Middle frontal gyrus (tissue), 1 donor: ENCODE results near the gene LMO3.

ENCODE experiments used
- DNase-seq: peaks from one replicate; pipeline ENCODE4 v3.0.0-alpha.2; 2015; ENCODE audit warnings: low spot score; ENCODE audit errors: extremely low spot score

LMO3 gene

DNA sequence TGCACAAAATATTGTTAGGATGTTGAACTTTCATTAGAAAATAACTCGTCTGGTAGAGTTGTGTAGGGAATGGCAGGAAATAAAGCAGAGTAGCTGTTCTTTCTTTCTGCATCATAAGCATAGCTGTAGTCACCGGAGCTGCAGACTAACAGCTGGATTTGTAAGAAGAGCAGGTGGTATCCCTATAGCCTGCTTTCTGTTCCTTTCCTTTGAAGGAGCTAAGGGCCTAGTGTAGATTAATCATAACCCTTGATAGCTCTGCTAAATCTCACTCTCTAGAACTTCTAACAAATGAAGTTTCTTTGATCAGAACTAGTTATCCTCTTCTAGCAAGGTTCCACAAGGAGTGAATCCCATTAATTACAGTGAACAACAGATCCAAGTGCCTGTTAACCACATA is 3.5 kb downstream of the LMO3 start:
- DNase-seq: no peak

DNA sequence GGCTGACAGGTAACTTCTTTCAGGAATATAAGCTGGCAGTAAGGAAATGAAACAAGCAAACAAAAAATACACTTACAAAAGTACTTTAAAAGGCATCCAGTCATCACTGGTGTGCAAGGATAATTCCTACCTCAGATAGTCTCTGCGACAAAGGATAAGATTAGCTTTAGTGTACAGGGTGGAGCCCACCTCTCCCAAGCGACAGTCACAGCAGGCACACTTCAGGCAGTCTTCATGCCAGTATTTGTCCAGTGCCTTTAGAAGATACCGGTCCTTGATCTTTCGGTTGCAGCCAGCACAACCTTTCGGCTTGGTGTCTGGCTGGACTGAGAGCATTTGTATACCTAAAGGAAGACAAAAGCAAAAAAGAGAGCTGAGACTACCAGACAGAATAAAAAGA is 5.4 kb downstream of the LMO3 start:
- no peak for DNase-seq

DNA sequence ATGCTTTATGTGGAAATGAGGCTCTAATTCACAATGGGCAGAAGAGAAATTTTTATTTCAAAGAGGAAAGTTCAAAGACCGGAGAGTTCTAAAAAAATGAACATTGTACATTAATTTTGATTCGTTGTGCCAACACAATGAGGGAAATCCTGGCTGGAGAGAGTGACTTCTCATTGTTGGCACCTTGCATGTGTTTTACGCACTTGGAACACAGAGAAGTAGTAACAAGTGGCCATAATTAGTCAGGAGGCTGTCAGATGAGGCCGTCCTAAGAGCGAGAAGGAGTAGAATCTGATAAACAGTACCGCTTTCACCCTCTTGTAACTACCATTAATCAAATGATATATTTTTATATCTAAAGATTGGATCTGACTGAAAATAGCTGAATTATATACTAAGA is 6.9 kb downstream of the LMO3 start:
- DNase-seq: no peak

DNA sequence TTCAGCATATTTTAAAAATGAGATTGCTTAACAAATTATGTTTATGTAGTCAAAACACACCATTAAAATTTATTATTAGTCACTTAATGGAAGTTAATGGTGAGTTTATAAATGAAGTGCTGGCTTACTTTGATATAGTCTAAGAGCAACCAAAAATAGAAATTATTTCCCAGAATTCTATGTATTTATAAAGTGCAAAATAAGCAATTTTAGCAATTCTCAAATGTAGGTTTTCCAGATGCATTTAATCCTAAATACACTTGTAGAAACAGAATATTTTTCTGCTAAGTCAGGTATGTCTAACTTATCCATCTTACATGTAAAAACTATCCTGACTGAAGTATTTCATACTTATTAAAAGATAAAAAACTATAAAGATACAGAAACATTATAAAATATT is 11.2 kb downstream of the LMO3 start:
- no peak for DNase-seq

DNA sequence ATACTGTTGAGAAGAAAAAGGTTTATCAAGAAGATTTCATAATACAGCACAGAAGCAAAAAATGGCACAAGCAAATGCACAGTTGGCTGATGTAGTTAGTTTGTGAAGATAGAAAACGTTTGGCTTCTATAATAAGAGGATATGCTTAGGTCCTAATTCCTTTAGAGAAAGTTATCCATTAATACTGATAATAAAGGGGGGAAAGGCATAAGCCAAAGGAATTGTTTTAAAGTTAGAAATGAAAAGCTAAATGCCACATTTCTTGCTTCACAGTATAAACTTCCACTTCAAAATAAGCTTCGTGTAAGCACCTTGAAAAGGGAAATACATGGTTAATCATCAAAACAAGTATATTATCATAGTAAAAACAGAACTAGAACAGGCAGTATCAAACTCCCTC is 12.4 kb downstream of the LMO3 start:
- no peak for DNase-seq

DNA sequence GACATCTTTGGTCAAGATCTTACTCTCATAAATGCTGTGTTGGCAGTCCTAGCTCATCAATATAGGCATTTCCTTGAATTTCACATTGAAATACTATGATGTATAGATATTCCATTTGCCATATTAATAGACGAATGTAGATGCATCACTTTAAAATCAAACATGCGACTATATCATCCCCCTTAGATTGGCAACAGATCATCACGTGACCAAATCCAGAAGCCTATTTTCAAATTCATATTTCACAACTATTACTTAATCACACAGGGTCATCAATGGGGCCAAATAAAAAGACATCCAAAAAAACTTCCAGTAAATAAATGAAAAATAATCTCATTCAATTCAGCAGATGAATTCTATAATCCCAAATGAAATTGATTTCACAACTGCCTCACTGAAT is 15.3 kb downstream of the LMO3 start:
- no peak for DNase-seq

DNA sequence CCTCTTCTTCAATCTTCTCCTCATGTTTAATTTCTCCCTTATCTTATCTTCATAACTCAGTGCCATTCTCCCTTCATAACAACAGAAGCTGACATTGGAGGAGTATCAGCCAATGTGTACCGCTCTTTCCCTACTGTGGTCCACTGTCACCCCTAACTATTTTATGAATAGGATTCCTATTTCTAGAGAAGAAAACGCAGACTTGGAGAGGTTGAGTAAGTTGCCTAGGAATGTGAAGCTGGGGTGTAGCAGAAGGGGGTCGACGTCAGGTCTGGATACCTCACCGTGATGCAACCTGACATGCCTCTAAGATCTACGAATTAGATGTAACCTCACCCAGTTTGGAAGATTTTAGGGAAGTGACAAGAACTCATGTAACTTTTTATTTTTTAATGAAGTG is 17.1 kb downstream of the LMO3 start:
- no peak for DNase-seq

DNA sequence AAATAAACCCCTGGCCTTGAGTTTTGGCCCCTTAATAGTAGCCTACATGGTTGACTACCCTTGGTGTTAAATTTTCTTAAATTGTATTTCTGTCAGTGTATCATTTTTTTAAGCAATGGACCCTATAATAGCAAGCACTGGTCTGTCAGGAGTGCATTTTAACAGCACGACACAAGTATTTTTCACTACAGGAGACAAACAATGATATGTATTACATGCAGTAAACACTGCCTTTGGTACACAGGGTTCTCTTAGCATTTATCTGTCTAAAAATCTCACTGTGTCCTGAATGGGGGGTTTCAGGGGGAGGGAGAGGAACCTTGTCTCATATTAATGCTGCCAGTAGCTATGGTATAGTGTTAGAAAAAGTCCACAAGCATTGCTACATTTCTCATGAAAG is 18.4 kb downstream of the LMO3 start:
- no peak for DNase-seq

DNA sequence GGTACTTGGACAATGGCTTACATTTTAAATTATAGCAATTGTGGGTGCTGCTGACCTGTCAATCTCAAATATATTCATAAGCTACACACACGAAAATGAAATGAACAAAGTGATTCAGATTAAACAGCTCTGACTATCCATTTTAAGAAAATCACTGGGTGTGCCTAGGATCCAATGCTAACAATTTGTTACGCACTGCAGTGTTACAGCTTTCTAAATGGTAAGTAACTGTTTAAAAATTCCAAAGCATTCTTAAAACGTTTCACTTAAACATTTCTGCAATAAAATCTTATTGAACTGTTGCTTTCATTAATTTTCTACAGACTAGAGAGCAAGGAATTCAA is 18.9 kb downstream of the LMO3 start:
- DNase-seq: no peak

DNA sequence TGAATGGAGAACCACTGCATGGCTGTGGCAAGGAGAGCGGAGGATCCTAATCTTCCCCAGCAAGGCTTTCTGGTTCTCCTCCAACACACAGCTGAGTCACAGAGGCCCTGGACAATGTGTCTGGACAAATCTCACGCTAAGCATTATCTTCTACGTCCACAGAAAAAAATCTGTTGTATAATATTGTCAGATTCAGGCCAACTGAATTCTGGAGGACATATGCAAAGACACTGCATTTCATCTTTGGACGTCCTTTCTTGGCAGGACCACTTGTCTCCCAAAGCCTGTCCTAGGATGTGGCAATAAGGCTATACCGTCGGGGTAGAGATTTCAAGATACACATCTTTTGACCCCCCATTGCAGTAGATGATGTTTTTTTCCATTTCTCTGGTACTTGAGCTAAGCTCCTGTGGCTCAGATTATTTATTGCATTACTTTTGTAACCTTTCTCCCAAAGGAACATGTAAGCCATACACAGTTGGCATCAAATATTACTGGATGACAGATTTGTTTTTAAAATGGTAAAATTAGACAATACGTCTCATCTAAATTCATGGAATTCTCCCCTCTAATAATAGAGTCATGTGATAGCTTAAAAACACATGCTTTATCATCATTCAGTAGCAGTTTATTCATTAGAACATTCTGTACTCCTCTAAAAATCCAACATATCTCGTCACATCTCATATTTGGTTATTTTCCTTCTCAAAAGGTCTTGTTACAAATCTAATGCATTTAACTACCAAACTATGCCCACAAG is 19.4 kb downstream of the LMO3 start:
- no peak for DNase-seq

DNA sequence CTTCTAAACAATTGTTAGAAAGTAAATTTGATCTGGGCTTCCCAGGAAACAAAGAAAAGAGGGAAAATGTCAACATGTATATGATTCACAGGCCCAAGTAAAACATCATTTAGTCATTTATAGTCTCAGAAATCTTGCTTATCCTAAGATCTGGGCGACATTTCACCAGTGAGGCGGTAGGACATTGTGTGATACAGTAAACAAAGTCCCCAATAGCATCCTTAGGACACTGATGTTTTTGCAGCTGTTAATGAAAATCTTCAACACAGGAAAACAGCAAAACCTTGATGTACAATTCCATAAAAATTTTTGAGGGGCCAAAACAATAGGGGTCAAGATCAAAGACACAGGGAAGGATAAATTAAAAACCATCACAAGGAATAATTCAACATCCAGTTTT is 20.2 kb downstream of the LMO3 start:
- DNase-seq: no peak

DNA sequence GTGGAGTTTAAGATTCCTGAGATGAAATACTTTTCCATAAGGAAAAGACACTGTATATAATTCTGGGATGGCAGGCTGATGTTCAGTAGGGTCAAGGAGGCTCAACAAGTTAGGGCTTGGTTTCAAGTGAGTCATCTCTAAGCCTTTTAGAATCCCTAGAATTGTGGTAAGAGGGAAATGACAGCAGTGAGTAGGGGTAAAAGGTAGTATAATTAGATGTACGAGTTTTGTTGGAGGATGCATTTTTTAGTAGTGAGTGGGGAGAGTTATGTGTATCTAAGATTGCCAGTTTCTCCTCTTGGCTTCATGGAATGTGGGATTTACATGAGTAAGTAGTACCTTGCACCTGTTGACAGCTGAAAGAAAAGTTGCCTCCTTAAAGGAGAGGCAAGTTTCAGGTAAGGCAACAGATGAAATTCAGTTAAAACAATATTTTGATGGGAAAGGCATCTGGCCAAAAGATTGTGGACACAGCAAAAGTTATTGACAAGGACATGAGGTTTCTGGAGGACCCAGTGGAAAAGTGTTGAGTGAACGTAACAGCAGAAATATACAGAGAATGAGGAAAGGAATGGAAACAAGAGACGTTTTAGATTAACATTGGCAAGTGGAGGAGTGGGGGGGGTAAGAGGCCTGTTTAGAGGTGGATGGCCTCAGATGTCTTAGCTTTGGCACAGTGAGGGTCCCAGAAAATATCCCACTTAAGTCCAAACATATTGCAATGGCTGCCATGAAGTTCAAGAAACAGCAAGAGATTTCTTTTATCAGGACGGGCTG is 21.8 kb downstream of the LMO3 start:
- no peak for DNase-seq

DNA sequence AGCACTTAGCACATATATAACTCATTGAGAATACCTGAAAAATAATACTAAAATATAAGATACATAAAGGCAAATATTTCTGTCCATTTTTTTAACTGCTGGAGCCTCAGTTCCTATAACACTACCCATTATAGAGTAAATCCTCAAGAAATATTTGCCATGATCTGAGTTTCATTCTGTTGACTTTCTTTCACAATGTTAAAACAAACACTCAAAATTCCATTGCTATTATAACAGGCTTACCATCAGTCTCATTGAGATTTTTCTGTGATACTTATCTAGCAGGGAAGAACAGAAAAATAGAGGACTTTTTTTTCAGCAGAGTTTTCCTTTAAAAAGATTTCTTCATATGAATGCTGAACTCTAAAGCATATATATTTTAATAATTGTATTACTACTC is 24.5 kb downstream of the LMO3 start:
- DNase-seq: no peak

DNA sequence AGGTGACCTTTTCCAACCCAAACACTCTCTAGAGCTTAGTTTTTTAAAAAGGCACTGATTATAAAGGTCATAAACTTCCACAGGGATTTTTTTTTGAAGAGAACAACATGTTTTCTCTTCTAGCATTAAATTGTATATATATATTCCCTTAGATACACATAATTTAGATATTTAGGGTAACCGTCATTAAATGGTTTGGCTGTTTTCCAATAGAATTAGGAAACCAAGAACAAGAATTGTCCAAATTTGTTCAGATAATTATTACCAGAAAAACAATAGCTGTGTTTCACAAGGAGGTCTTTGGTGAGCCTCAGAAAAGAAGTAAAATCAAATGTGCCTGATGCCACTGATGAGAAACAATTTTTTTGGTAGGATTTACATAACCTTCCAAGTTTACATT is 26.9 kb downstream of the LMO3 start:
- no peak for DNase-seq

DNA sequence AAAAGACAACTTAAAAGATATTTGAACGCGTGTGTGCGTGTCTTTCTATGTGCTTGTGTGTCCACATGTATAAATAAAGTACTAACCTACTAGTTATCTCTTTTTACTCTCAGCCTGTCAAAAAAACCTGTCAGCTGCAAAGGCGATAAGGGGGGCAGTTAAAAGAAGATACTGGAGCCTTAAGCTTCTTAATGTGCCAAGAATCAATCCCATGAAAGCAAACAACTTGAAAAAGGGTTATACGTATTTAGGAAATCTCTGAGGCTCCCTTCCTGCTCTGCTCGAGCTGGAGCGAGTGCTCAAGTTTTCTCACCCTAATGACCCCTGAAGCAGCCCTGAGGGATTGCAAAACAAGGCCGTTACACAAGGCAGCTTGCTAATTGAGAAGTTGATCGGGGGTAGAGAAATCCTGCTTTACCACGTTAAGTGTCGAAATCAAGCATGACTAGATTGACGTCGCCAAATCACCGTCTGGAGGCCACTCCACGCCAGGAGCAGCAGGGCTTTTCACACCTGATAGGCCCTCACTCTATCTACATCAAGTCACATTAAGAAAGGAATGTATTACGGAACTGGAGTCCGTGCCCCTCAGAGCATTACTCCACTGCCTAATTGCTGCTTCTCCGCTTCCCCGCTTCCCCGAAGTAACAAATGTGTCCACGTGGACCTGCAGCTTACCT is 32.4 kb downstream of the LMO3 start:
- no peak for DNase-seq

DNA sequence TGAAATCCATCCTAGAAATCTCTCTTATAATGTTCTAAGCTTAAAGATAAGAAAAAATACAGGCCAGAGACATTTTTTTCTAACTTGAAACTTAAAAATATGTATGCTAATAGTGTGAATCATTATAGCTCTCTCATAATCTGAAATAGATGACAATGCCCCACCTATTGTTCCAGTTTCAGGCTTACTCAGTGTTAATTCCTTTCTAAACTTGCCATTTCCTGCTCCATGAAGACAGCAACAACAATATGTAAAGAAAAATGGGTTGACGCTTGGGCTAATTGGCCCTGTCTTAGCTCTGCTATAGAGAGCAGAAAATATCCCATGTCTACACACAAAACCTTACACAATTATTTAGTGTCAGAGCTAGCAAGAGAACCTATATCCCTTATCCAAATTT is 37.1 kb downstream of the LMO3 start:
- no peak for DNase-seq

DNA sequence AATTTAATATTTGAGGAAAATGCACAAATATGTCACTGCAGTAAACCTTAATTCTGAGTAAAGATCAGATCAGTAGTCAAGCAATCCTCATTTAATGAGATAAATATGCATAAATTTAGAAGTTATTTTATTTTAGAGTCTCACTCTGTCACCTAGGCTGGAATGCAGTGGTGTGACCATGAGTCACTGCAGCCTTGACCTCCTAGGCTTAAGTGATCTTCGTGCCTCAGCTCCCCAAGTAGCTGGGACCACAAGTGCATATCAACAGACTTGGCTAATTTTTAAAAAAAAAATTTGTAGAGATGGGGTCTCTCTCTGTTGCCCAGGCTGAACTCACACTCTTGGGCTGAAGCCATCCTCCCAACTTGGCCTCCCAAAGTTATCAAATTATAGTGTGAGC is 41.3 kb downstream of the LMO3 start:
- no peak for DNase-seq

DNA sequence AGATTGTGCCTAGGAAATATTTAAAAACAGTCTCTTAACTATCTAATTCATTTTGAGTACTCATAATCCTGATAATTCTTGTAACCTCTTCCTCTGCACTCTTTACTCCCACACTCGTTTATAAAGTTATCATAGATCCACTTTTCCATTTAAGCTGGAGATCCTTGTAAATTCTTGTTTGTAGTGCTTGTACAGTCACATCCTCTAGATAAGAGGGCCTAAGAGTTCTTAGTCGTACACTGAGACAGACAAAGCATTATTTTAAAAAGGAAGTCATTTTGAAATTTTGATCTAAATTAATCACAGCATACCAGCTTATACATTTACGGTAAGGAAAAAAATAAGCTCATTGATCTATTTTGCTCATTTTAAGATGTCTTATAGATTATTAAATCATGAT is 42.5 kb downstream of the LMO3 start:
- no peak for DNase-seq

DNA sequence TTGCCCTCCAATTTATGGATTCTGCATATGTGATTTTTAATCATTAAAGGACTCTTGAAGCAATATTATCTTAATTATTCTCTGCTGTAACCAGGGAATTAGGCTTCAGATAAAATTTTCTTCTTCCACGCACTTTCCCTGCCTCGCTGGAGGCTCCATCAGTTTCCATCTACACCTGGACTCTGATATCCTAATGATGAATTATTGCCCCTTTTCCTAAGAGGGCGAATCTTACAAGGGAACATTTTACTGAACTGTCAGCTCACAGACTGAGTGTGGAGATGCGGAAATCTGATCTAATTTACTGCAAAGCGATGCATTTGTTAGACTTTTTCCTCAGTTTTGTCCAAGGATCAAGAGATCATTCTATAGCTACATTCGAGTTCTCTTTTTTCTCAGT is 43.0 kb downstream of the LMO3 start:
- no peak for DNase-seq

DNA sequence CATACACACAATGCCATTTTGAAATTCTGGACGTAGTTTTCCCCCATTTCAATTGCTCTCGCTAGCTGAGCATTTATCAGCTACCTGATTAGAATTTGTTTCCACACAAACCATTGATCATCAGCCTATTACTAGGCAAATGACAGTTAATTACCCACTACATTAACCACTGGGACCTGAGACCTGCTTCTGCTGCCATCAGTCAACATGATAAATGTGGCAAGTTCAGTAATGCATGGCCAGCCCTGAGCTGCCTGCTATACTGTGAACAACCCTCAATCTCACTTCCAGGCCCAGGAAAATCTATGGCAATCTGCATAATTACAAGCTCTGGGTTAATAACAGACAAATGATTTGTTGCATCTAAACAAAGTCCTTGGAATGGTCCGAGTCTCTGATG is 43.5 kb downstream of the LMO3 start:
- no peak for DNase-seq

DNA sequence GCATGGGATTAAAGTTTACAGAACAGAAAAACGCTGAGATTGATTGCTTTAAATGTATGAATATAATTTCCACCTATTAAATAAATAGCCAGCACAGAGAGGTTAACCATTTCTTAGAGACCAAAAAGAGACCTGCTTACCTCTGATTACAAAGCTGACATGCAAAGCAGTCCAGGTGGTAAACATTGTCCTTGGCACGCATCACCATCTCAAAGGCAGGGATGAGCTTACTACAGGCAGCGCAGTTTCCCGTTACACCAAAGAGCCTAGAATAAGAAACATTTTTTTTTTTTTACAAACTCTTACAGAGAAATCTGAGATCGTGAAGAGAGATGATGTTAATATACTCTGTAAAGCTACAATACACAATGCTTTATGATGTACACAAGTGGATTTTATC is 45.7 kb downstream of the LMO3 start:
- DNase-seq: no peak

DNA sequence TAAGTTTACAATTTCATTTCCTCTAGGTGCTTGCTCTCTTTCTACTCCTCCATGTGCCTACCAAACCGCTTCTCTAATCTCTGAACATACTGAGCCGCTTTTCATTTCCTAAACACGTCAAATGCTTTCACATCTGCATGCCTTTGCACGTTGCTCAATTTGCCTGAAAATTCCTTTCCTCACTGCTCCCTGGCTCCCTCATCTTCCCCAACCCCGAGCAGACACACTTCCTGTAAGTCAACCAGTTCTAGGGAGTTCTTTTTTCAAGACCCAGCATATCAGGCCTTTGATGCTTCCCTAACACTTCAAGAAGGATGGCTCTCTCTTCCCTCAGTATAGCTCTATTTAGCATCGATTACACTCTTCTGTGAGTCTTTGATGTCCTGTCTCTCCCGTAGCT is 50.3 kb downstream of the LMO3 start:
- no peak for DNase-seq

DNA sequence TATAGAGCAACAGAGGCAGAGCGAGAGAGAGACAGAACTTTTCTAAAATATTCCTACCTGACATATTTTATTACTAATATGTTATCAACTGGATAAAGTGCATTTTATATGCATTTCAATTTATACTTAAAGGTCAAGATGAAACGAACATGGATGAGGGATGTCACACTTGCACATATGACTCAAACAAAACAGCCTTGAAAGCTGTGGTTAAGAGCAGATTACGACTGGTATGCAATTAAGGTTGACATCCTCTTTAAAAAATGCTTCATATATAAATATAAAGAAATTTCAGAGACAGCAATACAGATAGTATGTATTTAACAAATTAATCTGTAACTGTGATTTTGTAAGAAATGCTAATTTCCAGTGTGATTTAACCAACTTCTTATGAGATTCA is 52.5 kb downstream of the LMO3 start:
- no peak for DNase-seq
